DND-41 (cell line): ENCODE data around the gene SLC32A1.

Source experiments
- ATAC-seq: fragments of 200-7000 bp; cut with Tn5 transposase; 3 replicates; pipeline ENCODE4 v1.9.1; 2021; ENCODE audit warnings: low read depth; ENCODE audit not compliant: insufficient read depth
- DNase-seq: peaks from one replicate; pipeline ENCODE4 v3.0.0-alpha.2; 2020
- H2AFZ ChIP-seq: 2 replicates; pipeline ENCODE4 v1.6.0; 2012; ENCODE audit warnings: low read depth, low read length
- H3K27ac ChIP-seq: 2 replicates; pipeline ENCODE4 v1.5.1; 2012; ENCODE audit warnings: low read length, inconsistent platforms
- H3K27me3 ChIP-seq: fragments of 200-600 bp; sonication (generic); 2 replicates; pipeline ENCODE4 v1.6.0; 2012; ENCODE audit warnings: low read length, mild to moderate bottlenecking, inconsistent platforms; ENCODE audit not compliant: insufficient read depth, poor library complexity
- H3K36me3 ChIP-seq: 2 replicates; pipeline ENCODE4 v1.5.1; 2012; ENCODE audit warnings: low read length, inconsistent platforms; ENCODE audit not compliant: insufficient read depth
- H3K4me1 ChIP-seq: 2 replicates; pipeline ENCODE4 v1.5.1; 2012; ENCODE audit warnings: mild to moderate bottlenecking, low read length; ENCODE audit not compliant: insufficient read depth
- H3K4me2 ChIP-seq: 2 replicates; pipeline ENCODE4 v1.6.0; 2012; ENCODE audit warnings: mild to moderate bottlenecking, moderate library complexity, low read length, inconsistent platforms; ENCODE audit not compliant: insufficient read depth
- H3K4me3 ChIP-seq, 2 experiments: fragments of 200-600 bp in 1 of 2; shearing (Covaris generic) in 1 of 2; 2 replicates each; pipeline ENCODE4 v1.5.1; 2012 to 2016; ENCODE audit warnings: inconsistent platforms in 2 of 2, low read length in 2 of 2, mild to moderate bottlenecking in 2 of 2, low read depth in 1 of 2, moderate library complexity in 1 of 2
- H3K79me2 ChIP-seq: 2 replicates; pipeline ENCODE4 v1.6.0; 2012; ENCODE audit warnings: low read length, inconsistent platforms; ENCODE audit not compliant: insufficient read depth
- H3K9ac ChIP-seq: 2 replicates; pipeline ENCODE4 v1.6.0; 2012; ENCODE audit warnings: low read depth, mild to moderate bottlenecking, inconsistent platforms, low read length, moderate library complexity
- H3K9me3 ChIP-seq: 2 replicates; pipeline ENCODE4 v1.5.1; 2012; ENCODE audit warnings: low read length, moderate library complexity, mild to moderate bottlenecking, inconsistent platforms; ENCODE audit not compliant: insufficient read depth, severe bottlenecking
- H4K20me1 ChIP-seq: 2 replicates; pipeline ENCODE4 v1.6.0; 2012; ENCODE audit warnings: low read length; ENCODE audit not compliant: insufficient read depth
- EZH2 ChIP-seq: IDR thresholded peaks from 3 replicates; pipeline ENCODE4 v1.6.1; 2012; ENCODE audit warnings: borderline replicate concordance, low read depth, mild to moderate bottlenecking, moderate library complexity, low read length, inconsistent platforms; ENCODE audit not compliant: severe bottlenecking
- TF ChIP-seq, protein P1 (sequence below): IDR thresholded peaks from 2 replicates; pipeline ENCODE4 v1.5.1; 2012; ENCODE audit warnings: borderline replicate concordance, low read length, moderate library complexity, mild to moderate bottlenecking; ENCODE audit not compliant: poor library complexity, severe bottlenecking; ENCODE audit errors: extremely low read depth

The SLC32A1 gene

DNA sequence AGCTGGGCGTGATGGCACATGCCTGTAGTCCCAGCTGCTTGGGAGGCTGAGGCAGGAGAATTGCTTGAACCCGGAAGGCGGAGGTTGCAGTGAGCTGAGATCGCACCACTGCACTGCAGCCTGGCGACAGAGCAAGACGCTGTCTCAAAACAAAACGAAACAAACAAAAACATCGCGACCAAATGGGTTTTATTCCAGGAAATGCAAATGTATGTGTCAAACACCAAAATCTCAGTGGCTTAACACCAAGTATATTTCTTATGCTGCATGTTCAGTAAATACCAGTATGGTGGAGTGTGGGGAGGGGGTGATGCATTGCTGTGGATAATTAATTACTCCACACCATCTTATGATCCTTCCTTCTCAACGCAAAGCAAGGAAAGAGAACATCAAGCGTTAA, 52.1 kb downstream of the SLC32A1 start:
- Histone ChIP-seq H2AFZ (no peak overlapping the region), H3K9ac (no peak overlapping the region), H3K4me1 (no peaks in the 10 kb centered on the region), H3K27me3 (no peaks in the 10 kb centered on the region), H3K9me3 (peaks cover 2% of the 10 kb centered on the region), H3K36me3 (peaks cover 41% of the 10 kb centered on the region), H4K20me1 (0 out of 2 replicates have a peak, but pooled peaks cover 3% of the 10 kb centered on the region), H3K79me2 (no peaks in the 10 kb centered on the region), H3K4me3 (no peak overlapping the region), H3K4me2 (no peak overlapping the region), H3K27ac (no peak overlapping the region)
- TF ChIP-seq, protein P1, sequence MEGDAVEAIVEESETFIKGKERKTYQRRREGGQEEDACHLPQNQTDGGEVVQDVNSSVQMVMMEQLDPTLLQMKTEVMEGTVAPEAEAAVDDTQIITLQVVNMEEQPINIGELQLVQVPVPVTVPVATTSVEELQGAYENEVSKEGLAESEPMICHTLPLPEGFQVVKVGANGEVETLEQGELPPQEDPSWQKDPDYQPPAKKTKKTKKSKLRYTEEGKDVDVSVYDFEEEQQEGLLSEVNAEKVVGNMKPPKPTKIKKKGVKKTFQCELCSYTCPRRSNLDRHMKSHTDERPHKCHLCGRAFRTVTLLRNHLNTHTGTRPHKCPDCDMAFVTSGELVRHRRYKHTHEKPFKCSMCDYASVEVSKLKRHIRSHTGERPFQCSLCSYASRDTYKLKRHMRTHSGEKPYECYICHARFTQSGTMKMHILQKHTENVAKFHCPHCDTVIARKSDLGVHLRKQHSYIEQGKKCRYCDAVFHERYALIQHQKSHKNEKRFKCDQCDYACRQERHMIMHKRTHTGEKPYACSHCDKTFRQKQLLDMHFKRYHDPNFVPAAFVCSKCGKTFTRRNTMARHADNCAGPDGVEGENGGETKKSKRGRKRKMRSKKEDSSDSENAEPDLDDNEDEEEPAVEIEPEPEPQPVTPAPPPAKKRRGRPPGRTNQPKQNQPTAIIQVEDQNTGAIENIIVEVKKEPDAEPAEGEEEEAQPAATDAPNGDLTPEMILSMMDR: no peak
- no peak for TF ChIP-seq EZH2
- no peak for DNase-seq
- no peak for ATAC-seq
